Measurements from ENCODE around the gene NDUFC1.

The NDUFC1 gene

DNA sequence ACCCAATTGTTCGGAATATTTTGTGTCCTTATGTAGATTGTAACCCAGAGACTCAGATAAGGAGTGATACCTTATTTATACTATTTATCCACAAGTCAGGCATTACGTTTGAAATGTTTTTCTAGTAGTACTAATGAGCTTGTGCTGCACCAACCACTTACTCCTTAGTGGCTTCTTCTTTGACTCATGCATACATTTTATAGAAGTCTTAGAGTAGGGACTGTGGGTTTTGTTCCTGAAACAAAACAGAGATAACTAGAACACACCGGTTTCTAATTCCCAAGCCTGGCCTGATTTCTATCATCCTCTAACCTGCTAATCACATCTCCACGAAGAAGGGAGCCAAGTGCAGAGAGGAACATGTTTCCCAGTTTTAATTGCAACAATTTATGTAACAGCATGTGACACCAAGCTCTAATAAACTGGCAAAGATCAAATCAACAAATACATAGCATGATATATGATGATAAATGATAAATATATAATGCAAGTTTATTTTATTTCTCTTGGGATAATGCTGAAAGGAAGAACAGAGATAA lies 54.5 kb downstream of the NDUFC1 start:
- no peak for DNase-seq (ENCODE audit: low read depth in 2 of 2)

DNA sequence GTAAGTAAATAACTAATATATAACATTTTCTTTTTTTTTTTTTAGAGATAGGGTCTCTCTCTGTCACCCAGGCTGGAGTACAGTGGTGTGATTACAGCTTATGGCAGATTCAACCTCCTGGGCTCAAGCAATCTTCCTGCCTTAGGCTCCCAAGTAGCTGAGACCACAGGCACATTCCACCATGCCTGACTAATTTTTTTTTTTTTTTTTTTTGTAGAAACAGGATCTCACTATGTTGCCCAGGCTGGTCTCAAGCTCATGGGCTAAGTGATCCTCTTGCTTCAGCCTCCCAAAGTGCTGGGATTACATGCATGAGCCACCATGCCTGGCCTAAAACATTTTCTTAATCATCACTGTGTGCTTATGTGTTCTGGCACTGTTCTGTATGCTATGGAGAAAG lies 55.0 kb downstream of the NDUFC1 start:
- no peak for DNase-seq (ENCODE audit: low read depth in 2 of 2)

DNA sequence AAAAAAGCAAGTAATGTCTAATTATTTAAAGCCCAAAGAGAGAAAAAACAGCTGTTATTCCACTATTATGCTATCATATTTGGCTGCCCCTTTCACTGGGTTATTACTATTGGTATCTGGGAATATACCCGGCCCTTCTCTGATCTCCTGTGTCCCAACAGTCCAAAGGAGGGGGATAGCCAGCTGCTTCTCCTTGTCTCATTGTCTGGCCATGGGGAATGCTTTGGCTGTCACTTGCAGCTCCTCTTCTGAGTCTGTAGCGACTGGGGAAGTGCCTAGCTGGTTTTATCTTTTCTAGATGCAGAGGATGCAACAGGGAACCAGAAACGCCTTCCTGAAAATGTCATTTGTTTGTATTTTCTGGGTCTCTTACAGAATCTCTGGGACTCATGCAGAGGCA lies 56.1 kb downstream of the NDUFC1 start:
- no peak for DNase-seq (ENCODE audit: low read depth in 2 of 2)

DNA sequence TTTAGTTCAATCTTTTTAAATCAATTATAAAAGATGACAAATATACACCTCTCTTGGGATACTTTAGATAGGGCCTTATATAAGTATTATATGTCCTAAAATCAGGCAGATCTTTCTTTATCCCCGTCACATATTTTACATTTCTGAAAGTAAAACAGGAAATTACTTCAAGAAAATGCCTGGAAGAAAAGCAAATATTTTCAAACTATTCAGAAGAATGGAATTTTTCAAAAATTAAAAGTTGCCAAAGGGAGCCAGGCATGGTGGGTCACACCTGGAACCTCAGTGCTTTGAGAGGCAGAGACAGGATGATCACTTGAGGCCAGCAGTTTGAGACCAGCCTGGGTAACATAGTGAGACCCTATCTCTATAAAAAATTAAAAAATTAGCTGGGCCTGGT lies 56.7 kb downstream of the NDUFC1 start:
- DNase-seq (ENCODE audit: low read depth in 2 of 2): no peak

DNA sequence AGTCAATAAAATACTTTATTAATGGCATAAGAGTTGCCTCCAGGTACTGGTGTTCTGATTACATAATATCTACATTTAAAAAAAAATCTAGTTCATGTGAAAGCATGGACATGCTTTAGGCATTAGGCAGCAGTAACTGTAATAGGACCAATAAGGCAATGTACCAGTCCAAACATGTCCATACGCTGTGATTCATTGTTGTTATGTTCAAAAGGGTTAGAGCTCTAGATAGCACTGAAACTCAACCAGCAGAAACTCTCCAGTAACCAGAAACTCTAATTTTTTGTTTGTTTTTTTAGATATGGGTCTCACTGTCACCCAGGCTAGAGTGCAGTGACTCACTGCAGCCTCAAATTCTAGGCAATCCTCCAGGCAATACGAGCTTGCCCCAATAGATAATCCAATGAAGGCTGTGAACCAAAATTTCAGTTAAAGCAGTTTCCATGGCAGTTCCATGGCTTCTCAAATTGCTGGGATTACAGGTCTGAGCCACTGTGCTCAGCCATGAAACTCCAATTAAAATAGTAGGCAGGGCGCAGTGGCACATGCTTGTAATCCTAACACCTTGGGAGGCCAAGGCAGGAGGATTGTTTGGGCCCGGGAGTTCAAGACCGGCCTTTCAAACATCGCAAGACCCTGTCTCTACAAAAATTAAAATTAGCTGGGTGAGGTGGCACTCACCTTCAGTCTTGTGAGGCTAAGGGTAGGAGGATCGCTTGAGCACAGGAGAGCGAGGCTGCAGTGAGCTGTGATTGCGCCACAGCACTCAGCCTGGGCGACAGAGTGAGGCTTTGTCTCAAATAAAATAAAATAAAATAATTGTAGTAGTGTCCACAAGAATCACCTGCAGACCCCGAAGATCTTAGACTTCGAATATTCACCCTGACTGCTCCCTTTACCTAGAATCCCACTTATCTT lies 58.6 kb downstream of the NDUFC1 start:
- DNase-seq (ENCODE audit: low read depth in 2 of 2): no peak

DNA sequence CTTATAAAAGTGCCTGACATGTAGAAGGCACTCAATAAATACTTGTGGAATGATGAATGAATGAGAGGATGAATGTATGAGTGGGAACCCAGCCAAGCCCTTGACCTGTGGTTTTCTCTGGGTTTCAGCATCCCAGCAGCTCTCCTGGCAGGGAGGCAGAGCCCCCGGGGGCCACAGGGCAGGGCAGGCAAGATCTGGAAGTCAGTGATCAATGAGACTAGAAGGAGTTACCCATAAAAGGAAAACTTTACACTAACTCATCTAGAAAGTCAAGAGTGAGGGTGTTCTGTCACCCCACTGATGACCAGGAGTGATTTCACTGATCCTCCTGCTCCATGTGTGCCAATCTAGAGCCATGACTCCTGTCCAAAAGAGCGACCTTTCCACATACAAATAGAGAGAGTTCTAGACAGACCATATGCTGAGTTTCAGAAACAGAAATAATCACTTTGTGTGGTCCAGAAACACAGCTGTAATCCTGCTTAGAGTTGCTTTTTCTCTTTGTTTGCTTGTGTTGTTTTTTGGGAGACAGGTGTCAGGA lies 59.7 kb downstream of the NDUFC1 start:
- no peak for DNase-seq (ENCODE audit: low read depth in 2 of 2)

DNA sequence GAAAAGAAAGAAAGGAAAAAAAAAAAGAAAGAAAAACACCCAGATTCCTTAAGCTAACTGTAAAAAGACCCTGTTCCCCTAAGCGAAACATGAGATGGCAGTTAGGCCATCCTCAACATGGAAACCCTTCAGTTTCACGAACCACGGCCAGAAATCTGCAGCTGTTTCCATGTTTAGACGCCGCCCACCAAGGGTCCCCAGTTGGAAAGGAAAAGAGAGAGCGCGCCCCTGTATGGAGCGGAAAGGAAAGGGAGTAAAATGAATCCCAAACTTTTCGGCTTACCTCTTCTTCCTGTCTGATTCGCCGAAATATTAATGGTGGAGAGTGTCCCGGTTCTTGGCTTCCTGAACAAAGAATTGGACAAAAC lies 60.5 kb downstream of the NDUFC1 start:
- DNase-seq (ENCODE audit: low read depth in 2 of 2): no peak

DNA sequence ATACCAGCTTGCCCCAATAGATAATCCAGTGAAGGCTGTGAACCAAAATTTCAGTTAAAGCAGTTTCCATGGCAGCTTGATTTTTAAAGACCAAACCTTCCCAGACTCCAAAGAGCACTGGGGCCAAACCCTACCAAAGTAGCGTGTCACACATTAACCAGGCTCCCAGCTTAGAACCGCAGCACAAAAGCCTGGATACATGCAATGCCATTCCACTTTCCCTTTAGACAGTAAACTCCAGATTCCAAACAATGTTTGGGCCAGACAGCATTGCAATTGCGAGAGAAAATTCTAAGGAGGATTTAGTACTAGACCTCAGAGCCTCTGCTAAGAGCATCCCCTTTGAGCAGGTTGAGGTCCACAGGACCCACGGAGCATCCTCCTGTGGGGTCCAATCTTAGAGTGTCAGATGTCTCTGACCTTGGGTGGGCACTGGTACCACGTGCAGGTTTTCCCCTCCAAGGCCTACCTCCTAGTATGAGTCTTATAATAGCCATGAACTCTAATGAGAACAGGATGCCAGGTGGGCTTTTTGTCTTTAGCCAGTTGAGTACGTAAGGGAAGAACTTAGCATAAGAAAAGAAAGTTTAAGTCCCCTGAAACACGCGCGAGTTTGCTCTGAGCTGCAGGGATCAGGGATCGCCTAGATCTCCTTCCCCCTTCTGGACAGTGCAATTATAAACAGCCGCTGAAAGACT lies 61.0 kb downstream of the NDUFC1 start:
- no peak for DNase-seq (ENCODE audit: low read depth in 2 of 2)

All from stimulated activated CD4-positive, alpha-beta T cell treated with anti-CD3 and anti-CD28 coated beads, Interleukin-4, amount 100 ng/mL, for 48 hours (primary cell).